GM12878 (cell line): Measurements from ENCODE around the gene MANEAL. TPM values are rescaled to one million over a fixed set of nuclear protein-coding genes. Genes with fewer than 3 reads are reported as not detected.

Source experiments
- CUX1 ChIP-seq: IDR thresholded peaks from 2 replicates; pipeline ENCODE4 v1.6.1; 2012; ENCODE audit warnings: improper control_type of control experiment, low read depth, low read length; ENCODE audit not compliant: insufficient replicate concordance
- polyA plus RNA-seq, 11 experiments: library from polyadenylated mRNA; depleted of rRNA in 4 of 11; unstranded in 6 of 11; stranded (reverse) in 5 of 11; fragments of >200 nt; fragmentation: Nextera tagmentation in 4 of 11; fragmentation: Illumina TruSeq in 1 of 11; extraction: Ambion mirVana in 4 of 11; extraction: Trizol in 1 of 11; gene quantifications; 1 replicate in 1 of 11; 2 replicates in 10 of 11; pipeline versions ENCODE4 v1.2.1 to v1.2.3, GENCODE V29; 2011 to 2016; ENCODE audit warnings: inconsistent platforms in 2 of 11, missing spikeins in 2 of 11, low read depth in 1 of 11
- total RNA-seq, 4 experiments: library from RNA; depleted of rRNA in 3 of 4; stranded (reverse); fragments of >200 nt in 3 of 4; fragmentation: Illumina TruSeq in 1 of 4; extraction: Trizol in 1 of 4; gene quantifications; 2 replicates each; pipeline versions ENCODE4 v1.2.1 to v1.2.3, GENCODE V29; 2013 to 2021
- TF ChIP-seq, protein P1 (sequence below): fragments of 150-350 bp; IDR thresholded peaks from 2 replicates; pipeline ENCODE4 v1.6.1; 2016; ENCODE audit warnings: low read depth, low read length

MANEAL gene
- total and polyA plus RNA-seq, 10 of the 15 experiments (the other 5 are each of a cell fraction or from before 2014, with no cell fraction given), result 0.83 to 11.1 (median 5.7) TPM

DNA sequence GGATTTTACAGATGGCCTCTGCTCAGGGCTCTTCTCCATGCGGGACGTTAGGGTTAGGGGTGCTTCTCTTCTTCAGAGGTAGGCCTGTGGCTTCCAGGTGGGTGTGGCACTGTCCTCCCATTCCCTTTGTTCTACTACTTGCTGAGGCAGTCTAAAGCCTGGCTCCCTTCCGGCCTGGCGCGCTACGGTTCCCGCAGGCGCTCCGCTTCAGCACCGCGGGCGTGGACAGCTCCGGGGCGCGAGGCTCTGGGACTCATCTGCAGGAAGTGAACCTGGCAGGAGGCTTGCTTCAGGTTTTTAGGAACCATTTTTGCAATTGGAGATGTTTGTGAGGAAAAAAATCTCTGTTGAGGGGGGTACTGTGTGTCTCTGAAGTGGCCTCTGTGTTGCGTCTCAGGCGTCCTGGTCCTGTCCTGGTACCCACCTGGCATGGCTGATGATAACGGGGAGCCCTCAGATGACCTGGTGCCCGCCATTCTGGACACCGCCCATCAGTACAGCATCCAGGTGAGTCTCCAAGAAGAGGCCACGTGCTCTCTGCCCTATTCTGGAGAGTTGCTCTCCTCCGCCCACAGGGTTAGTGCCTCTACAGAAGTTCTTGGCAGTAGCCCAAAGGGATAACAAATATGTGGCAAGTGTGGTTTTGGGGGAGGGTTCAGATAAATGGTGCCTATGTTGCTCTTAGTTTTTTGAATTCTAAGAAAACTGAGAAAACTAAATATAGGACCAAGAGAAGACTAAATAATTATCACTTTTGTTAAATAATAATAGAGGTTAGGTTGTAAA, 1.9 kb downstream of the MANEAL start (continued):
- TF ChIP-seq, protein P1, sequence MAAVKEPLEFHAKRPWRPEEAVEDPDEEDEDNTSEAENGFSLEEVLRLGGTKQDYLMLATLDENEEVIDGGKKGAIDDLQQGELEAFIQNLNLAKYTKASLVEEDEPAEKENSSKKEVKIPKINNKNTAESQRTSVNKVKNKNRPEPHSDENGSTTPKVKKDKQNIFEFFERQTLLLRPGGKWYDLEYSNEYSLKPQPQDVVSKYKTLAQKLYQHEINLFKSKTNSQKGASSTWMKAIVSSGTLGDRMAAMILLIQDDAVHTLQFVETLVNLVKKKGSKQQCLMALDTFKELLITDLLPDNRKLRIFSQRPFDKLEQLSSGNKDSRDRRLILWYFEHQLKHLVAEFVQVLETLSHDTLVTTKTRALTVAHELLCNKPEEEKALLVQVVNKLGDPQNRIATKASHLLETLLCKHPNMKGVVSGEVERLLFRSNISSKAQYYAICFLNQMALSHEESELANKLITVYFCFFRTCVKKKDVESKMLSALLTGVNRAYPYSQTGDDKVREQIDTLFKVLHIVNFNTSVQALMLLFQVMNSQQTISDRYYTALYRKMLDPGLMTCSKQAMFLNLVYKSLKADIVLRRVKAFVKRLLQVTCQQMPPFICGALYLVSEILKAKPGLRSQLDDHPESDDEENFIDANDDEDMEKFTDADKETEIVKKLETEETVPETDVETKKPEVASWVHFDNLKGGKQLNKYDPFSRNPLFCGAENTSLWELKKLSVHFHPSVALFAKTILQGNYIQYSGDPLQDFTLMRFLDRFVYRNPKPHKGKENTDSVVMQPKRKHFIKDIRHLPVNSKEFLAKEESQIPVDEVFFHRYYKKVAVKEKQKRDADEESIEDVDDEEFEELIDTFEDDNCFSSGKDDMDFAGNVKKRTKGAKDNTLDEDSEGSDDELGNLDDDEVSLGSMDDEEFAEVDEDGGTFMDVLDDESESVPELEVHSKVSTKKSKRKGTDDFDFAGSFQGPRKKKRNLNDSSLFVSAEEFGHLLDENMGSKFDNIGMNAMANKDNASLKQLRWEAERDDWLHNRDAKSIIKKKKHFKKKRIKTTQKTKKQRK, result no peak
- TF ChIP-seq CUX1, result no peak
- TF ChIP-seq, all 136 proteins: peak for 6
